Adipocyte (in vitro differentiated cells): ENCODE measurements around the gene TIMP4.

Experiments used
- DNase-seq: peaks from one replicate; pipeline ENCODE4 v3.0.0-alpha.2; 2015; ENCODE audit warnings: low read depth
- H3K27me3 ChIP-seq: replicated peaks from 2 replicates; pipeline ENCODE4 v1.7.0; 2013; ENCODE audit warnings: mild to moderate bottlenecking, low read length, moderate library complexity; ENCODE audit not compliant: control insufficient read depth, insufficient read depth
- H3K36me3 ChIP-seq: 2 replicates; pipeline ENCODE4 v1.7.0; 2013; ENCODE audit warnings: low read length, mild to moderate bottlenecking, moderate library complexity; ENCODE audit not compliant: control insufficient read depth, insufficient read depth, severe bottlenecking
- H3K4me1 ChIP-seq: 2 replicates; pipeline ENCODE4 v1.7.0; 2013; ENCODE audit warnings: mild to moderate bottlenecking, low read length, moderate library complexity; ENCODE audit not compliant: control insufficient read depth, insufficient read depth
- H3K4me3 ChIP-seq: 2 replicates; pipeline ENCODE4 v1.7.0; 2013; ENCODE audit warnings: mild to moderate bottlenecking, low read length, moderate library complexity
- H3K9ac ChIP-seq: 2 replicates; pipeline ENCODE4 v1.7.0; 2013; ENCODE audit warnings: mild to moderate bottlenecking, low read length, moderate library complexity
- H3K9me3 ChIP-seq: 2 replicates; pipeline ENCODE4 v1.7.0; 2013; ENCODE audit warnings: mild to moderate bottlenecking, low read length, moderate library complexity; ENCODE audit not compliant: control insufficient read depth

The TIMP4 gene

DNA sequence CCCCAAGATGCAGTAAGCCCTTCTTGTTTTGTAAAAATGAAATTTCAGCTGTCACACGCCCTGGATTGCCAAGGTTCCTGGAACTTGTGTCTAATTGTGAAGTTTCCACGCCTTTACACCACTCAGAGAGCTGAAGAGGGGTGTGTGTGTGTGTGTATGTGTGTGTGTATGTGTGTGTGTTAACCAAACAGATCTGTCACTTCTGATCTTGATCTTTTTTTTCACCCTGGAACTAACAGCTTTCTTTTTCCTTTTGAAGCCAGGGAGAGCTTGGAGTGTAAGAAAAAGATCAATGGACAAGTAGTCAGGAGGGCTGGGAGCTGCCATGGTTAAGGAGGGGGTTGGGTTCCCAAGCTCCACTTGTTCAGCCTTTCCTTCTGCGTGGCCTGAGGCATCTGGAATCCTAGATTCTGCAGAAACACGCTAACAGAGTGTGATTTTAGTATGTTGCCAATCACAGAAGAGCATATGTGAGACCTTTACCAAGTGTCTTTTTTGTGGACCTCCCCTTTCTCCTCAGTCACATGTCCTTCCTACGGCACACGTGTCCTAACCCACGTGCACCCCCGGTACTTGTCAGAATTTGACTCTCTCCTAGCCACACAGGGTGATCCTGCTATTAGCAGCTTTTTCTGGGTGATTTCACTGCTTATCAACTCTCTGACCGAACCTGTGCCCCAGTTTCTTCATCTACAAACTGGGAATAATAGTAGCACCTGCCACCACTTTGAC is 11.5 kb downstream of the TIMP4 start:
- peak overlapping the region; percentile 46 for H3K9ac ChIP-seq
- H3K4me3 ChIP-seq: no peak overlapping the region
- DNase-seq: no peak
- no peaks in the 10 kb centered on the region for H3K27me3 ChIP-seq
- no peaks in the 10 kb centered on the region for H3K9me3 ChIP-seq
- H3K4me1 ChIP-seq: peaks cover 61% of the 10 kb centered on the region
- H3K36me3 ChIP-seq: peaks cover 17% of the 10 kb centered on the region

DNA sequence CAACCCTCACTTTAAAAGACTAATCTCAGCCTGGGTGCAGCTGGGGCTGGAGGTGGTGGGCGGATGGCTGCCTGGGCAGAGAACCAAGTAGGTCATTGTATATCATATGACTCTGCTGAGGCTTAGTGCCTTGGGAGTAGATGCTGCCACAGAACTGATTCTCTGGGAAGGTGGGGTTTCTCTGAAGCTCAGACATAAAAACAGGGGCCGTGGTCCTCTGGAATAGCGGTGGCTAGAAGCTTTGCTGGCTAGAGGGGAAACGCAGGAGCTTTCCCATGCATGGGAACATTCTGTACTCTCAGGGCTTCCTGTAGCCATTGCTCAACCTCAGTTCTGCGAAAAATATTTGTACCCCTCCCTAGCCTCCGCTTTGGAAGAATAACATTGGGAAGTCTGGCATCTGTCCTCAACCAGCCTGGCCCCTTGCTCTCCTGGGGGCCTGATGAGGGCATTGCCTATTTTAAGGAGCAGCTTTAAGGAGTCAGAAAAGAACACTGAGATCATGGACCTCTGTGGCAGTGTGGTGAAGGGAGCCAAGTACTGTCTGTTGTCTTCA is 14.7 kb downstream of the TIMP4 start:
- DNase-seq: peak; percentile 87

DNA sequence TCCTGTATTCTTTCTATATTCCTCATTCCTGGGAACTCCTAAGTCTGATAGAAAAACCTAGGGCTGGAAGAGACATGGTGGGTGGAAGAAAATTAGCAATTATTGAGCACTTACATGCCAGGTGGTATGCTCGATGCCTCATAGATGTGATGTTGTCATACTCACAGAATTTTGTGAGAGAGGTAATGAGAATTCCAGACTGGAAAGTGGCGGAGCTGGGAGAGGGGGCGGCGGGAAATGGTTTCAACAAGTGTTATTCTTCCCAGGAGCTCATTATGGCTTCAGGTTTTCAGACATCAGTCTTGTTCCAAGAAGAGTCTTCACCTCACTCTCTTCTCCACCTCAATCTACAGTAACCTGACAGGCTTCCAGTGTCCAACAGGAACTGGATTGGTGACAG is 16.2 kb downstream of the TIMP4 start:
- Histone ChIP-seq H3K36me3 (no peaks in the 10 kb centered on the region), H3K4me3 (no peak overlapping the region), H3K27me3 (no peaks in the 10 kb centered on the region), H3K9ac (no peak overlapping the region), H3K4me1 (peaks cover 65% of the 10 kb centered on the region), H3K9me3 (no peaks in the 10 kb centered on the region)
- DNase-seq: no peak

More for the DNA sequence above, 14.7 kb downstream of the TIMP4 start:
- Histone ChIP-seq H3K4me3 (peak overlapping the region; percentile 63), H3K36me3 (no peaks in the 10 kb centered on the region), H3K4me1 (peaks cover 65% of the 10 kb centered on the region), H3K9ac (peak overlapping the region; percentile 85), H3K9me3 (no peaks in the 10 kb centered on the region), H3K27me3 (no peaks in the 10 kb centered on the region)

DNA sequence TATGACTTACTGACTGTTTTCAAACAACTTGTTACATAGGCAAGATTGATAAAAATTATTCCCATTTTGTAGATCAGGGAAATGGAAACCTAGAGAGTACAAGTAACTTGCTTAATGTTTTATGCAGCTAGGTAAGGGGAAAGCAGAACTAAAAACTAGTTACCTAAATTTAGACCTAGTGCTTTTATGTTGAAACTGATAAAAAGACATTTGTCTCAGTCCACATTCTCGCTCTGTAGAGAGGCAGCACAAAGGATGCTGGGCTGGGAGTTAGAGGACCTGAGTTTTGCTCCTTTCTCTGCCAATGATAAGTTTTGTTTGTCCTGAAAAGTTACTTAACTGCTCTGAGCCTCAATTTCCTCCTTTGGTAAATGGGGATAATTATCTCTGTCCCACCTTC is 17.4 kb downstream of the TIMP4 start:
- DNase-seq: no peak
- Histone ChIP-seq H3K27me3 (no peaks in the 10 kb centered on the region), H3K36me3 (no peaks in the 10 kb centered on the region), H3K9ac (no peak overlapping the region), H3K4me1 (peaks cover 55% of the 10 kb centered on the region), H3K4me3 (no peak overlapping the region), H3K9me3 (no peaks in the 10 kb centered on the region)

DNA sequence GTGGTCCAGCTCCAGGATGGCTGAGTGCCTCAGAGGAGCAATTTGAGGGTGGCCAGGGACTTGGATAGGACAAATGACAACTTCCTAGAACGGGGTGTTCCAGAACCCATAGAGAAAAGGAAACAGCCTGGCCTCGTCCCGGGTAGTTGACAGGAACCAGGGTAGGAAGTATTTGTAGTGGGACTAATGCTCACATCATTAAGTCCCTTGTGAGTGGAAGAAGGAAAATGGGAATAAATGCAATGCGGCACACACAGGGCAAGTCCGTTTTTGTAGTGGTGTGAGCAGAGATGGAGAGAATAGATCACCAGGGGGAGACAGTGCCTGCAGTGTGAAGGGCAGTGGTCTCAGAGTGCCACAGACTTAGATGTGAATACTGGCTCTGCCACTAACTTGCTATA is 19.6 kb downstream of the TIMP4 start:
- peaks cover 40% of the 10 kb centered on the region for H3K4me1 ChIP-seq
- H3K36me3 ChIP-seq: no peaks in the 10 kb centered on the region
- H3K9me3 ChIP-seq: no peaks in the 10 kb centered on the region
- peak overlapping the region; percentile 37 for H3K9ac ChIP-seq
- no peak overlapping the region for H3K4me3 ChIP-seq
- DNase-seq: peak; percentile 83
- H3K27me3 ChIP-seq: no peaks in the 10 kb centered on the region

DNA sequence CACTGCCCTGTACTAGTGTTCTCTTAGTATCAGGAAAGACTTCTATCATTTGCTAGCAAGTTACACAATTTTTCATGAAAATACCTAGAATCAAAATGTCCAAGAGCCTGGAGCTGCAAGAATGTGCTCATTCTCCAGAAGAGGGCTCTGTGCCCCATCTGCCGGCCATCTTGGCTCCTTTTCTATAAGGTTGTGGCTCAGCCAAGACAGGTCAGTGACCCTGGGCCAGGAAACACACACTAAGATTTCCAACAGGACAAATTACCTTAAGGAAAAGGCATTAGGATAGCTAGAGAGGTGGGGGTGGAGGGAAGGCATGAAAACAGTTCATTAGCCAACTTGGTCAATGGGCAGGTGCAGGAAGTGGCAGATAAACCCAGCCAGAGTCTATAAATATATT is 20.7 kb downstream of the TIMP4 start:
- peaks cover 32% of the 10 kb centered on the region for H3K4me1 ChIP-seq

DNA sequence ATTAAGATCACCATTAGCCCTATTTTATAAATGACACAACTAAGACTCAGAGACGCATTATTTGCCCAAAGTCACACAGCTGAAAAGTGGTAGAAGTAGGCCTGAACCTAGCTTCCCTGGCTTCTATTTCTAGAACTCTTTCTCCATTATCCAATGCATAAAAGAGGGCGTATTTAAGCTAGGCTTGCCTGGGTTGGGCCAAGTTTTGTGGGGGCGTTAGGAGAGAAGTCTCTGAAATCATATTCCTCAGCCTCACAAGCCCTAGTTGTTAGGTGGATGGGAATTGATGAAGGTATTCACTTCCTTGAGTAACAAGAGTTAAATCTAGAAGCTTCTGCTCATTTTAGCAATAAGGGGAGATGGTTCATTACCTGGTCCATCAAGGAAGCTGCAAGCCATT is 22.3 kb downstream of the TIMP4 start:
- Histone ChIP-seq H3K27me3 (no peaks in the 10 kb centered on the region), H3K4me3 (no peak overlapping the region), H3K9me3 (no peaks in the 10 kb centered on the region), H3K4me1 (peaks cover 21% of the 10 kb centered on the region), H3K36me3 (no peaks in the 10 kb centered on the region), H3K9ac (no peak overlapping the region)
- no peak for DNase-seq

More for the DNA sequence above, 20.7 kb downstream of the TIMP4 start:
- H3K27me3 ChIP-seq: no peaks in the 10 kb centered on the region
- H3K9ac ChIP-seq: no peak overlapping the region
- no peaks in the 10 kb centered on the region for H3K36me3 ChIP-seq
- H3K9me3 ChIP-seq: no peaks in the 10 kb centered on the region
- peak; percentile 51 for DNase-seq
- H3K4me3 ChIP-seq: no peak overlapping the region

DNA sequence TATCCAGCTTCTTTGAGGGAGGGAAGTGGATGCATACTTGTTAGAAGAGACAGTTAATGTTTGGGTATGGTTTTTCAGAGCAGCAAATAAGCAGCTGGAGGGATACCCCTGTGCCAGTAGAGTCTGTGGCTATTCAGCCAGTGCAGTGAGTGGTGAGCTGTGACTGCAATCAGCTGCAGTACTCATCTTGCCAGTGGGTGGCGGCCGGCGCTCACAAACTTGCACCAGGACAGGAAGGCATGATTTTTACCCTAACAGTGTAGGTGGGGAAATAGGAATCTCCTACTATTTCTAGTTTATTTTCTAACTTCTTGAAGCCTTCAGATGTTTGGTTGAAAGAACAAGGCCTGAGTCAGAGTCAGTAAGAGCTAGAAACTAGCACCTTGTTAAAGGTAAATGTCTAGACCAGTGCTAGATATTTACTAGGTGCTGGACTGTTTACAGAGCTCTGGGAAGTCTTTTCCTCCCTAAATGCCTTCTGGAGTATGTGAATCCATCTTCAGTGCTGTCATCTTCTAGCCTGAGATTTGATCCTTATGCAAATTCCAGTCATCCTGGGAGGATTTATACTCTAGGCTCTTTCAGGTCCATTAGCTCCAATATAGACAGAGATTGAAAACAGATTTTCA is 23.6 kb downstream of the TIMP4 start:
- DNase-seq: peak; percentile 84

DNA sequence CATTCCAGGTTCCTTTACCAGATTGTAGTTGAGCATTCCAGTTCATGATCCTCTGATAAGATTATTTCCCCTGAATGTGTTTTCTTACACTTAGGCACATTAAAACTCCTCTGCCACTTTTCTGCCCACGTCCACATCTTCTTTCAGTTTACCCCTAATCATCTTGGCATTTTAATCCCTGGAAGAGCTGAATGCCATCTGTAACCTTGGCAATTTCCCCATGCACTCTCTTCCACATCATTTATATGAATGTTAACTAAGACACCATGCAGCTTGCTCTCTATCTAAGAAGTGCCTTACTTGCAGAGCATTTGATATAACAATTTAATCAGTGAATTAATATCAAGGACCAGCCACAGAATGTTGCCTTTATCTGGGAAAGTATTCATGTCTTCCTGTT is 25.8 kb downstream of the TIMP4 start:
- Histone ChIP-seq H3K27me3 (peaks cover 3% of the 10 kb centered on the region), H3K4me1 (peaks cover 4% of the 10 kb centered on the region), H3K9ac (no peak overlapping the region), H3K9me3 (no peaks in the 10 kb centered on the region), H3K36me3 (no peaks in the 10 kb centered on the region), H3K4me3 (no peak overlapping the region)
- DNase-seq: no peak

More for the DNA sequence above, 23.6 kb downstream of the TIMP4 start:
- Histone ChIP-seq H3K9ac (peak overlapping the region; percentile 35), H3K9me3 (no peaks in the 10 kb centered on the region), H3K27me3 (no peaks in the 10 kb centered on the region), H3K4me1 (peaks cover 21% of the 10 kb centered on the region), H3K4me3 (no peak overlapping the region), H3K36me3 (no peaks in the 10 kb centered on the region)

DNA sequence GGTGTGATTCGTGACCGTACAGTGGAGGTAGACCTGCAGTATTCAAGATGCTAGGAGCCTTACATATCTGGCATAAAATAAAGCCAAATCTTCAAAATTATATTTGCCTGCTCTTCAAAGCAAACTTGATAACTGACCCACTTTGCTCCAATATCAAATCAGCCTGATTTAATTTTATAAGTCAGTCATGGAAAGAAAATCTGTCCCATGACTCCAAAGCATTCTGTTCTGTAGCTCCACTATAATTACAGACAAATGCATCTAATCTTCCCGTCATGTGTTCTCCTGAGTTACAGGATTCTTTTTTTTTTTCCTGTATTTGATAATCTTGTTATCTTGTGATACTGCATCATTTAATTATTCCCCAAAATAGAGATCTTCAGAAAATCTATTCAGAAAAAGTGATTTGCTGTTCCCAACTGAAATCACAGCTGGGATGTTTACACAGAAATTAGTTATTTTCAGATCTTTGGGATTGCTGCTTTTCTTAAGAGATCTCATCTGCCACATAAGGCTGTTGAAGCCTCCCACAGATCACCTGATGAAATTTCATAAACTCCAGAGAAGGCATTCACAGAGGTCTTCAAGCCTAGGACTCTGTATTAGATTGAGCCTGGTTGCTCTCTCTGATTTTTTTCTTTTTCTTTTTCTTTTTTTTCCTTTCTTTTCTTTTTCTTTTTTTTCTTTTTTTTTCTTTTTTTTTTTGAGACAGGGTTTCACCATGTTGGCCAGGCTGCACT is 27.2 kb downstream of the TIMP4 start:
- H3K36me3 ChIP-seq: no peaks in the 10 kb centered on the region
- DNase-seq: no peak
- no peak overlapping the region for H3K4me3 ChIP-seq
- H3K27me3 ChIP-seq: peaks cover 3% of the 10 kb centered on the region
- no peaks in the 10 kb centered on the region for H3K4me1 ChIP-seq
- H3K9me3 ChIP-seq: no peaks in the 10 kb centered on the region
- no peak overlapping the region for H3K9ac ChIP-seq

DNA sequence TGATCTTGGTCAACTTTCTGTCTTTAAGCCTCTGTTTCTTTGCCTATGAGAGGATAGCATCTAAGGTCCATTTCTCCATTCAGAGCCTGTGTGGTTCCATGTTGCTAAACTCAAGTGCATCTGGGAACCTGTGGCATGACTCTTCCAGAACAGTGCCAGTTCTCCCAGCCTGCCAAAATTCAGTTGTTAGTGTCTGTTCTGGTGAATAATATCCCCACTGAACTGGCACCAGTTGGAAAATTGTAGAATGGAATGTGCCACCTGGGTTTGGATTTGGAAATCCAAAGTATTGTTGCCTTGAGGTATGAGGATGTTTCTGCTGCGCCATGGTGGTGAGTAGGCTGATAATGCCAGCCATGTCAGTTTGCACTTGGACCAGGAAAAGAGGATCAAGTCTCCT is 31.3 kb downstream of the TIMP4 start:
- Histone ChIP-seq H3K9ac (no peak overlapping the region), H3K27me3 (peaks cover 13% of the 10 kb centered on the region), H3K9me3 (no peaks in the 10 kb centered on the region), H3K4me3 (no peak overlapping the region), H3K36me3 (no peaks in the 10 kb centered on the region), H3K4me1 (no peaks in the 10 kb centered on the region)
- no peak for DNase-seq
